HG02678 (cell line): ENCODE data around the gene ZNF691.
"Not testable (repeated sequence)": the region's sequence is repeated elsewhere in the genome, so short reads cannot be mapped to it uniquely, and the experiment has no call there.

Experiments used
- ATAC-seq: cut with Tn5 transposase; IDR thresholded peaks from one replicate; pipeline ENCODE4 v1.9.1; 2021; ENCODE audit warnings: mild to moderate bottlenecking, moderate library complexity; ENCODE audit not compliant: unreplicated experiment

The ZNF691 gene

GRCh38 chr1:42853116-42853884 lies 6.9 kb downstream of the ZNF691 start:
- no peak for ATAC-seq

GRCh38 chr1:42856554-42856953 lies 10.1 kb downstream of the ZNF691 start:
- not testable (repeated sequence) for ATAC-seq

- ATAC-seq: not testable (repeated sequence)
Measured at GRCh38 chr1:42859366-42859765, 13.0 kb downstream of the ZNF691 start.

- no peak for ATAC-seq
Measured at GRCh38 chr1:42860339-42861013, 14.1 kb downstream of the ZNF691 start.

- no peak for ATAC-seq
Measured at GRCh38 chr1:42861014-42861399, 14.6 kb downstream of the ZNF691 start.

GRCh38 chr1:42866549-42866948 lies 20.1 kb downstream of the ZNF691 start:
- ATAC-seq: no peak

- not testable (repeated sequence) for ATAC-seq
Measured at GRCh38 chr1:42868466-42868865, 22.1 kb downstream of the ZNF691 start.

GRCh38 chr1:42869254-42869653 lies 22.8 kb downstream of the ZNF691 start:
- not testable (repeated sequence) for ATAC-seq

- ATAC-seq: not testable (repeated sequence)
Measured at GRCh38 chr1:42869751-42870150, 23.3 kb downstream of the ZNF691 start.

- not testable (repeated sequence) for ATAC-seq
Measured at GRCh38 chr1:42873108-42873507, 26.7 kb downstream of the ZNF691 start.

- ATAC-seq: no peak
Measured at GRCh38 chr1:42873670-42874069, 27.3 kb downstream of the ZNF691 start.

GRCh38 chr1:42876009-42876408 lies 29.6 kb downstream of the ZNF691 start:
- no peak for ATAC-seq

- ATAC-seq: no peak
Measured at GRCh38 chr1:42877380-42877779, 31.0 kb downstream of the ZNF691 start.

GRCh38 chr1:42880384-42880783 lies 34.0 kb downstream of the ZNF691 start:
- ATAC-seq: no peak

GRCh38 chr1:42886046-42886739 lies 39.8 kb downstream of the ZNF691 start:
- ATAC-seq: no peak

GRCh38 chr1:42886800-42887199 lies 40.4 kb downstream of the ZNF691 start:
- no peak for ATAC-seq

GRCh38 chr1:42887366-42887765 lies 41.0 kb downstream of the ZNF691 start:
- ATAC-seq: no peak

- no peak for ATAC-seq
Measured at GRCh38 chr1:42888013-42888633, 41.7 kb downstream of the ZNF691 start.

- no peak for ATAC-seq
Measured at GRCh38 chr1:42889264-42889663, 42.9 kb downstream of the ZNF691 start.

GRCh38 chr1:42891465-42892138 lies 45.2 kb downstream of the ZNF691 start:
- no peak for ATAC-seq

GRCh38 chr1:42899960-42900359 lies 53.5 kb downstream of the ZNF691 start:
- ATAC-seq: not testable (repeated sequence)
